Thyroid gland (tissue), 4 donors: ENCODE measurements around the gene DBF4B.

Experiments
- POLR2A ChIP-seq, 2 donors: fragments of 450-650 bp; IDR thresholded peaks; one replicate each; pipeline ENCODE4 v1.6.1; 2017; ENCODE audit warnings: antibody characterized with exemption in 2 of 2, mild to moderate bottlenecking in 2 of 2, moderate library complexity in 1 of 2
- TF ChIP-seq, protein P1 (sequence below), 6 experiments: fragments of 200-600 bp in 3 of 6; fragments of 450-650 bp in 3 of 6; sonication (generic) in 3 of 6; IDR thresholded peaks; one replicate each; pipeline ENCODE4 v1.5.1; 2016 to 2019; ENCODE audit warnings: antibody characterized with exemption in 6 of 6, mild to moderate bottlenecking in 2 of 6, inconsistent platforms in 1 of 6, moderate library complexity in 1 of 6

DNA sequence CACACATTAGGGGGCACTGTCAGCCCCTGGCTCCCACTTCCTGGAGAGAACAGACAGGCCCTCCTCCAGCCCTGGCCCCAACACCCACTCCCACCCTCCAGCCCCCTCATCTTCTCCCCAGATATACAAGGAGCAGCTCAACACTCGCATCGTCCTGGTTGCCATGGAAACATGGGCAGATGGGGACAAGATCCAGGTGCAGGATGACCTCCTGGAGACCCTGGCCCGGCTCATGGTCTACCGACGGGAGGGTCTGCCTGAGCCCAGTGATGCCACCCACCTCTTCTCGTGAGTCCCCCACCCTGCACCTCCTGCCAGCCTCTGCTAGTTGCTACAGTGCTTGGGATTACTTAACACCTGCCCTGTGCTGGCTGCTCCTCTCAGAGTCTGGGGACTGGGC is 64.7 kb downstream of the DBF4B start:
- no peak for TF ChIP-seq POLR2A (IDR thresholded peaks at IDR 0.05)
- TF ChIP-seq, protein P1, sequence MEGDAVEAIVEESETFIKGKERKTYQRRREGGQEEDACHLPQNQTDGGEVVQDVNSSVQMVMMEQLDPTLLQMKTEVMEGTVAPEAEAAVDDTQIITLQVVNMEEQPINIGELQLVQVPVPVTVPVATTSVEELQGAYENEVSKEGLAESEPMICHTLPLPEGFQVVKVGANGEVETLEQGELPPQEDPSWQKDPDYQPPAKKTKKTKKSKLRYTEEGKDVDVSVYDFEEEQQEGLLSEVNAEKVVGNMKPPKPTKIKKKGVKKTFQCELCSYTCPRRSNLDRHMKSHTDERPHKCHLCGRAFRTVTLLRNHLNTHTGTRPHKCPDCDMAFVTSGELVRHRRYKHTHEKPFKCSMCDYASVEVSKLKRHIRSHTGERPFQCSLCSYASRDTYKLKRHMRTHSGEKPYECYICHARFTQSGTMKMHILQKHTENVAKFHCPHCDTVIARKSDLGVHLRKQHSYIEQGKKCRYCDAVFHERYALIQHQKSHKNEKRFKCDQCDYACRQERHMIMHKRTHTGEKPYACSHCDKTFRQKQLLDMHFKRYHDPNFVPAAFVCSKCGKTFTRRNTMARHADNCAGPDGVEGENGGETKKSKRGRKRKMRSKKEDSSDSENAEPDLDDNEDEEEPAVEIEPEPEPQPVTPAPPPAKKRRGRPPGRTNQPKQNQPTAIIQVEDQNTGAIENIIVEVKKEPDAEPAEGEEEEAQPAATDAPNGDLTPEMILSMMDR (IDR thresholded peaks at IDR 0.05): no peak
